ENCODE results near the gene TENM4. TPM values are rescaled to one million over a fixed set of nuclear protein-coding genes. Genes with fewer than 3 reads are reported as not detected.
A peak's percentile ranks its signal among the peaks of the same experiment; 100 is the strongest.

Gene TENM4
- total and polyA plus RNA-seq, 2 of the 8 experiments (the other 6 are each of a cell fraction or from before 2014, with no cell fraction given), result 3.5 to 7.2 TPM

GRCh38 chr11:79438631-79439409 lies 2.0 kb downstream of the TENM4 start:
- TF ChIP-seq POLR2A (IDR thresholded peaks at IDR 0.05; ENCODE audit: control extremely low read depth in 1 of 2, low read depth in 2 of 2, low read length in 2 of 2), result peak in 1 of 2 experiments; percentile 30; a peak in 1 of 3 replicates
- no peak for TF ChIP-seq HDAC2 (IDR thresholded peaks at IDR 0.05; ENCODE audit: borderline replicate concordance in 1 of 2, low read depth in 2 of 2, low read length in 2 of 2)
- 0 out of 2 replicates have a peak, but pooled peaks have one; percentile 4 for TF ChIP-seq E2F6 (IDR thresholded peaks at IDR 0.05)
- TF ChIP-seq ASH2L (IDR thresholded peaks at IDR 0.05; ENCODE audit: low read length), result peak; percentile 37
- 0 out of 2 replicates have a peak, but pooled peaks have one; percentile 32 for TF ChIP-seq TAF1 (IDR thresholded peaks at IDR 0.05; ENCODE audit: low read depth, low read length)
- no peak for TF ChIP-seq POLR2AphosphoS5 (IDR thresholded peaks at IDR 0.05; ENCODE audit: low read depth, low read length)
- peak; percentile 60 for TF ChIP-seq EZH2 (IDR thresholded peaks at IDR 0.05; ENCODE audit: low read depth, low read length, severe bottlenecking)
- peak; percentile 46 for TF ChIP-seq KDM4A (IDR thresholded peaks at IDR 0.05; ENCODE audit: low read depth, low read length, severe bottlenecking)
- TF ChIP-seq SUZ12 (IDR thresholded peaks at IDR 0.05; ENCODE audit: low read length), result peak; percentile 67
- no peaks in the 10 kb centered on the region for H4K20me1 ChIP-seq (replicated peaks in 1 of 2; ENCODE audit: control insufficient read depth in 1 of 2, insufficient read depth in 2 of 2, low read length in 2 of 2)

More at GRCh38 chr11:79438631-79439409, 2.0 kb downstream of the TENM4 start:
- Histone ChIP-seq H2BK12ac (ENCODE audit: low read depth, low read length) (no peak overlapping the region), H3K23ac (ENCODE audit: insufficient read length) (no peak overlapping the region), H3K23me2 (ENCODE audit: low read depth, low read length) (peaks cover 41% of the 10 kb centered on the region), H4K5ac (ENCODE audit: insufficient read length, low read depth, low read length) (no peak overlapping the region), H3K4me3 (ENCODE audit: extremely low read depth in 1 of 4, insufficient read depth in 2 of 4, low read depth in 3 of 4, low read length in 4 of 4) (peak overlapping the region; percentile 56 to 80 (median 63)), H2BK120ac (replicated peaks; ENCODE audit: low read depth, low read length) (no peak overlapping the region), H3K4me1 (replicated peaks in 1 of 4; ENCODE audit: control insufficient read depth in 3 of 4, insufficient read depth in 4 of 4, low read length in 3 of 4) (peaks cover 7 to 19% (median 12%) of the 10 kb centered on the region in 4 experiments; a peak in 6 of 7 replicates), H2AFZ (ENCODE audit: low read length) (no peak overlapping the region), H3K79me1 (ENCODE audit: low read depth, low read length) (no peaks in the 10 kb centered on the region; the same call in none of the 2 replicates), H3K4me2 (ENCODE audit: insufficient read depth in 1 of 2, low read depth in 2 of 2, low read length in 2 of 2) (peak overlapping the region; percentile 96 to 98), H4K91ac (replicated peaks; ENCODE audit: insufficient read length, low read length) (peak overlapping the region; percentile 44), H3K79me2 (ENCODE audit: control insufficient read depth in 1 of 2, insufficient read depth in 2 of 2, low read length in 2 of 2) (0 out of 4 replicates have a peak, but pooled peaks cover 0 to 2% of the 10 kb centered on the region in 2 experiments), H3K36me3 (ENCODE audit: control insufficient read depth in 2 of 4, insufficient read depth in 4 of 4, low read length in 3 of 4) (no peaks in the 10 kb centered on the region), H3K9ac (replicated peaks in 1 of 4; ENCODE audit: extremely low read depth in 1 of 4, low read depth in 3 of 4, low read length in 3 of 4) (no peak overlapping the region), H3K56ac (replicated peaks; ENCODE audit: insufficient read length, low read depth, low read length) (no peak overlapping the region), H2BK5ac (ENCODE audit: low read depth, low read length) (no peak overlapping the region), H3K27me3 (replicated peaks in 1 of 4; ENCODE audit: control insufficient read depth in 3 of 4, extremely low read depth in 1 of 4, insufficient read depth in 3 of 4, low read length in 3 of 4) (peaks cover 12 to 70% (median 61%) of the 10 kb centered on the region in 4 experiments), H3K4ac (replicated peaks; ENCODE audit: insufficient read length, low read depth, low read length) (no peak overlapping the region), H3K27ac (ENCODE audit: low read depth, low read length) (no peak overlapping the region), H3K18ac (ENCODE audit: extremely low read depth, low read length) (peak overlapping the region; percentile 91), H3K9me3 (ENCODE audit: insufficient read depth in 2 of 2, low read depth in 1 of 2, low read length in 1 of 2) (no peaks in the 10 kb centered on the region), H2BK20ac (ENCODE audit: low read length) (no peak overlapping the region), H4K8ac (ENCODE audit: extremely low read depth, insufficient read depth, low read length) (peak overlapping the region; percentile 62), H2BK15ac (ENCODE audit: low read length) (no peak overlapping the region), H3K14ac (ENCODE audit: insufficient read length) (no peak overlapping the region), H2AK5ac (ENCODE audit: low read depth, low read length) (no peak overlapping the region)
- WGBS, 2 experiments (ENCODE audit: extremely low coverage in 1 of 2, insufficient coverage in 1 of 2, insufficient read length in 1 of 2, insufficient replicate concordance in 2 of 2, low coverage in 1 of 2, low lambda C conversion rate in 2 of 2, missing lambda C conversion rate in 1 of 2), result 3% methylated on average over 38 of the region's 41 CpGs; no CpG with 5 or more reads in 1 of the 2 experiments
- DNase-seq (ENCODE audit: low read depth in 1 of 2, low spot score in 2 of 2) (peak in 1 of 2 experiments; percentile 73), FAIRE-seq (no peak)
- POLR2A ChIA-PET (ENCODE audit: partially characterized antibody), result interaction anchor here (0.7 to 1.8 kb wide), 6 partner anchors 27 to 226 kb away, joined by 3 to 6 read pairs (median 3); no protein-coding TSS in a partner anchor
- CTCF ChIA-PET (ENCODE audit: partially characterized antibody), result interaction anchor here (0.6 to 3.8 kb wide), 12 partner anchors 10 to 648 kb away, joined by 3 to 32 read pairs (median 4); no protein-coding TSS in a partner anchor
